HepG2 (cell line): Measurements from ENCODE around the gene FLYWCH1. TPM values are rescaled to one million over a fixed set of nuclear protein-coding genes. Genes with fewer than 3 reads are reported as not detected.

Source experiments
- AGO2 ChIP-seq: fragments of 200-400 bp; formaldehyde crosslinking; optimal IDR thresholded peaks from 2 replicates; pipeline ENCODE3; 2017; ENCODE audit warnings: mild to moderate bottlenecking, low read depth, low read length, moderate library complexity
- HES4 ChIP-seq: sonication (generic); formaldehyde crosslinking; IDR thresholded peaks from 2 replicates; pipeline ENCODE4 v1.9.0; 2021; ENCODE audit warnings: mild to moderate bottlenecking, missing genetic modification reagents, borderline replicate concordance
- HMG20B ChIP-seq: conservative IDR thresholded peaks from 2 replicates; pipeline ENCODE4 v1.6.1; 2016; ENCODE audit warnings: missing genetic modification reagents, missing compliant biosample characterization
- KAT8 ChIP-seq: IDR thresholded peaks from 2 replicates; pipeline ENCODE4 v1.6.1; 2016; ENCODE audit warnings: missing genetic modification reagents, missing compliant biosample characterization
- KLF6 ChIP-seq: IDR thresholded peaks from 2 replicates; pipeline ENCODE4 v1.8.0; 2016; ENCODE audit warnings: missing biosample characterization, missing genetic modification reagents
- PAF1 ChIP-seq: IDR thresholded peaks from 2 replicates; pipeline ENCODE4 v1.6.1; 2016; ENCODE audit warnings: missing genetic modification reagents, missing compliant biosample characterization
- POGK ChIP-seq: sonication (generic); formaldehyde crosslinking; conservative IDR thresholded peaks from 2 replicates; pipeline ENCODE4 v1.8.0; 2022; ENCODE audit warnings: mild to moderate bottlenecking, moderate library complexity, missing genetic modification reagents
- POLR2AphosphoS2 ChIP-seq: IDR thresholded peaks from 2 replicates; pipeline ENCODE4 v1.6.1; 2011; ENCODE audit warnings: low read depth, low read length, improper control_type of control experiment
- REPIN1 ChIP-seq: sonication (generic); formaldehyde crosslinking; IDR thresholded peaks from 2 replicates; pipeline ENCODE4 v1.8.0; 2022; ENCODE audit warnings: missing genetic modification reagents, low read depth, mild to moderate bottlenecking, borderline replicate concordance
- TCF7L2 ChIP-seq: IDR thresholded peaks from 2 replicates; pipeline ENCODE4 v1.6.1; 2011; ENCODE audit warnings: mild to moderate bottlenecking, low read depth, low read length, moderate library complexity
- ZNF263 ChIP-seq: sonication (generic); formaldehyde crosslinking; IDR thresholded peaks from 2 replicates; pipeline ENCODE4 v1.4.0; 2020; ENCODE audit warnings: missing genetic modification reagents
- ZNF687 ChIP-seq: sonication (generic); formaldehyde crosslinking; IDR thresholded peaks from 2 replicates; pipeline ENCODE4 v1.5.1; 2020; ENCODE audit warnings: mild to moderate bottlenecking, missing genetic modification reagents, moderate library complexity
- ZNF841 ChIP-seq: sonication (generic); formaldehyde crosslinking; IDR thresholded peaks from 2 replicates; pipeline ENCODE4 v1.8.1; 2023; ENCODE audit warnings: missing genetic modification reagents, borderline replicate concordance
- polyA plus RNA-seq, 8 experiments: library from polyadenylated mRNA; depleted of rRNA in 3 of 8; stranded (reverse) in 7 of 8; unstranded in 1 of 8; fragments of >200 nt; fragmentation: Illumina TruSeq in 4 of 8; extraction: Trizol in 4 of 8; gene quantifications; 2 replicates each; pipeline versions ENCODE4 v1.2.1 to v1.2.3, GENCODE V29; 2011 to 2016; ENCODE audit warnings: low read depth in 4 of 8, missing spikeins in 1 of 8, mixed read lengths in 1 of 8; ENCODE audit not compliant: insufficient read depth in 1 of 8
- total RNA-seq, 5 experiments: library from RNA; depleted of rRNA; stranded (reverse); fragments of >200 nt; fragmentation: Illumina TruSeq; extraction: Trizol; gene quantifications; 2 replicates each; pipeline ENCODE4 v1.2.3, GENCODE V29; 2016; ENCODE audit warnings: low read depth in 1 of 5
- TF ChIP-seq, protein P1 (sequence below): IDR thresholded peaks from 2 replicates; pipeline ENCODE4 v1.6.1; 2016; ENCODE audit warnings: low read depth
- TF ChIP-seq, protein P2 (sequence below): sonication (generic); formaldehyde crosslinking; IDR thresholded peaks from 2 replicates; pipeline ENCODE4 v1.4.0; 2020; ENCODE audit warnings: missing genetic modification reagents

Gene FLYWCH1
- total and polyA plus RNA-seq, 2 of the 13 experiments (the other 11 are each of a cell fraction or from before 2014, with no cell fraction given): 7.3 to 12.4 TPM

DNA sequence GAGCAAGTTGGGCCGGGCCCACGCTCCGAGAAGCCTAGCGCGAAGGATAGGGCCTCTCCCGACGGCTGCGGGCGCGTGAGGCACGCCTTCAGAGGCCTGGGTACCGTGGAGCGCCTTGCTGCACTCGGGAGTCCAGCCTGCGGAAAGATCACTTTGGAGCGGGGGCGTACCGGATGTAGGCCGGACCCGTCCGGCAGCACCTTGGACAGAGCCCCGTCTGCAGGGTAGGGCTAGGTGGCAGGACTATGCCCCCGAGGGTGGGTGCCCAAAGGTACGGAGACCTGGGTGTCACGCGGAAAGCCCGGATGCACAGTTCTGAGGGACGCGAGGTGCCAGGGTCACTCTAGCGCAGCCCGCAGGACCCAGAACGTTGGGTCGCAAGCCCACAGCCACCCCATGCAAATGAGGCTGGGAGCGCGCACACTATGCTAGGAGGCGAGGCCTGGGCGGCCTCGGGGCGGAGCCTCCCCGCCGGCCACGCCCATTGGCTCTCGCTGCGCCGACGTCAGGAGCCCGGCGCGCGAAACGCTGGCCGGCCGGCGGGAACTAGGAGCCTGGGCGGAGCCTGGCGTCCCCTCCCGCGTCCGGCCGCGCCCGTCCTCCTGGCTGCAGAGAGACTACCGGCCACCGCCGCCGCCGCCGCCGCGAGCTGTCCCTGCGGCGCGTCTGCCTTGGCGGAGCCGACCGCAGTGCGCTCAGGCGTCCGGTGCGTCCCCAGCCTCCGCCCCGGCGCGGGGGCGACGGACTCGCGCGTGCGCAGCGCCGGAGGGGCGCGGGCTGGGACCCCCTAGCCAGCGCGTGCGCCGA lies 57.2 kb downstream of the FLYWCH1 start, which contains the start of gene PAQR4 (continued):
- TF ChIP-seq POGK (CRISPR knock-in tag) (peak; percentile 96), KAT8 (peak; percentile 85), ZNF687 (CRISPR knock-in tag) (peak; percentile 90), TCF7L2 (no peak), ZNF263 (CRISPR knock-in tag) (peak; percentile 46; the same call in 1 of the 2 replicates), ZNF841 (CRISPR knock-in tag) (no peak; the same call in 1 of the 2 replicates), KLF6 (CRISPR knock-in tag) (peak; percentile 97), POLR2AphosphoS2 (no peak), HMG20B (CRISPR knock-in tag) (peak; percentile 76), PAF1 (CRISPR knock-in tag) (no peak), AGO2 (peak; percentile 66), HES4 (CRISPR knock-in tag) (peak; percentile 99), REPIN1 (CRISPR knock-in tag) (peak; percentile 56; the same call in 1 of the 2 replicates)
- TF ChIP-seq, protein P1, sequence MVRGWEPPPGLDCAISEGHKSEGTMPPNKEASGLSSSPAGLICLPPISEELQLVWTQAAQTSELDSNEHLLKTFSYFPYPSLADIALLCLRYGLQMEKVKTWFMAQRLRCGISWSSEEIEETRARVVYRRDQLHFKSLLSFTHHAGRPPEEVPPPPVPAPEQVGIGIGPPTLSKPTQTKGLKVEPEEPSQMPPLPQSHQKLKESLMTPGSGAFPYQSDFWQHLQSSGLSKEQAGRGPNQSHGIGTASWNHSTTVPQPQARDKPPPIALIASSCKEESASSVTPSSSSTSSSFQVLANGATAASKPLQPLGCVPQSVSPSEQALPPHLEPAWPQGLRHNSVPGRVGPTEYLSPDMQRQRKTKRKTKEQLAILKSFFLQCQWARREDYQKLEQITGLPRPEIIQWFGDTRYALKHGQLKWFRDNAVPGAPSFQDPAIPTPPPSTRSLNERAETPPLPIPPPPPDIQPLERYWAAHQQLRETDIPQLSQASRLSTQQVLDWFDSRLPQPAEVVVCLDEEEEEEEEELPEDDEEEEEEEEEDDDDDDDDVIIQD: peak; percentile 20; the same call in 1 of the 2 replicates
- TF ChIP-seq, protein P2, sequence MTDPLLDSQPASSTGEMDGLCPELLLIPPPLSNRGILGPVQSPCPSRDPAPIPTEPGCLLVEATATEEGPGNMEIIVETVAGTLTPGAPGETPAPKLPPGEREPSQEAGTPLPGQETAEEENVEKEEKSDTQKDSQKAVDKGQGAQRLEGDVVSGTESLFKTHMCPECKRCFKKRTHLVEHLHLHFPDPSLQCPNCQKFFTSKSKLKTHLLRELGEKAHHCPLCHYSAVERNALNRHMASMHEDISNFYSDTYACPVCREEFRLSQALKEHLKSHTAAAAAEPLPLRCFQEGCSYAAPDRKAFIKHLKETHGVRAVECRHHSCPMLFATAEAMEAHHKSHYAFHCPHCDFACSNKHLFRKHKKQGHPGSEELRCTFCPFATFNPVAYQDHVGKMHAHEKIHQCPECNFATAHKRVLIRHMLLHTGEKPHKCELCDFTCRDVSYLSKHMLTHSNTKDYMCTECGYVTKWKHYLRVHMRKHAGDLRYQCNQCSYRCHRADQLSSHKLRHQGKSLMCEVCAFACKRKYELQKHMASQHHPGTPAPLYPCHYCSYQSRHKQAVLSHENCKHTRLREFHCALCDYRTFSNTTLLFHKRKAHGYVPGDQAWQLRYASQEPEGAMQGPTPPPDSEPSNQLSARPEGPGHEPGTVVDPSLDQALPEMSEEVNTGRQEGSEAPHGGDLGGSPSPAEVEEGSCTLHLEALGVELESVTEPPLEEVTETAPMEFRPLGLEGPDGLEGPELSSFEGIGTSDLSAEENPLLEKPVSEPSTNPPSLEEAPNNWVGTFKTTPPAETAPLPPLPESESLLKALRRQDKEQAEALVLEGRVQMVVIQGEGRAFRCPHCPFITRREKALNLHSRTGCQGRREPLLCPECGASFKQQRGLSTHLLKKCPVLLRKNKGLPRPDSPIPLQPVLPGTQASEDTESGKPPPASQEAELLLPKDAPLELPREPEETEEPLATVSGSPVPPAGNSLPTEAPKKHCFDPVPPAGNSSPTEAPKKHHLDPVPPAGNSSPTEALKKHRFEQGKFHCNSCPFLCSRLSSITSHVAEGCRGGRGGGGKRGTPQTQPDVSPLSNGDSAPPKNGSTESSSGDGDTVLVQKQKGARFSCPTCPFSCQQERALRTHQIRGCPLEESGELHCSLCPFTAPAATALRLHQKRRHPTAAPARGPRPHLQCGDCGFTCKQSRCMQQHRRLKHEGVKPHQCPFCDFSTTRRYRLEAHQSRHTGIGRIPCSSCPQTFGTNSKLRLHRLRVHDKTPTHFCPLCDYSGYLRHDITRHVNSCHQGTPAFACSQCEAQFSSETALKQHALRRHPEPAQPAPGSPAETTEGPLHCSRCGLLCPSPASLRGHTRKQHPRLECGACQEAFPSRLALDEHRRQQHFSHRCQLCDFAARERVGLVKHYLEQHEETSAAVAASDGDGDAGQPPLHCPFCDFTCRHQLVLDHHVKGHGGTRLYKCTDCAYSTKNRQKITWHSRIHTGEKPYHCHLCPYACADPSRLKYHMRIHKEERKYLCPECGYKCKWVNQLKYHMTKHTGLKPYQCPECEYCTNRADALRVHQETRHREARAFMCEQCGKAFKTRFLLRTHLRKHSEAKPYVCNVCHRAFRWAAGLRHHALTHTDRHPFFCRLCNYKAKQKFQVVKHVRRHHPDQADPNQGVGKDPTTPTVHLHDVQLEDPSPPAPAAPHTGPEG (CRISPR knock-in tag): peak; percentile 56; the same call in 1 of the 2 replicates
